GM12872 (cell line): ENCODE results near the gene MED4.
A peak's percentile ranks its signal among the peaks of the same experiment; 100 is the strongest.

Experiments
- TF ChIP-seq, protein P1 (sequence below): IDR thresholded peaks from 3 replicates; pipeline ENCODE4 v1.5.1; 2011; ENCODE audit warnings: low read depth, mild to moderate bottlenecking, low read length, moderate library complexity; ENCODE audit not compliant: insufficient read depth

The MED4 gene, protein sequence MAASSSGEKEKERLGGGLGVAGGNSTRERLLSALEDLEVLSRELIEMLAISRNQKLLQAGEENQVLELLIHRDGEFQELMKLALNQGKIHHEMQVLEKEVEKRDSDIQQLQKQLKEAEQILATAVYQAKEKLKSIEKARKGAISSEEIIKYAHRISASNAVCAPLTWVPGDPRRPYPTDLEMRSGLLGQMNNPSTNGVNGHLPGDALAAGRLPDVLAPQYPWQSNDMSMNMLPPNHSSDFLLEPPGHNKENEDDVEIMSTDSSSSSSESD

DNA sequence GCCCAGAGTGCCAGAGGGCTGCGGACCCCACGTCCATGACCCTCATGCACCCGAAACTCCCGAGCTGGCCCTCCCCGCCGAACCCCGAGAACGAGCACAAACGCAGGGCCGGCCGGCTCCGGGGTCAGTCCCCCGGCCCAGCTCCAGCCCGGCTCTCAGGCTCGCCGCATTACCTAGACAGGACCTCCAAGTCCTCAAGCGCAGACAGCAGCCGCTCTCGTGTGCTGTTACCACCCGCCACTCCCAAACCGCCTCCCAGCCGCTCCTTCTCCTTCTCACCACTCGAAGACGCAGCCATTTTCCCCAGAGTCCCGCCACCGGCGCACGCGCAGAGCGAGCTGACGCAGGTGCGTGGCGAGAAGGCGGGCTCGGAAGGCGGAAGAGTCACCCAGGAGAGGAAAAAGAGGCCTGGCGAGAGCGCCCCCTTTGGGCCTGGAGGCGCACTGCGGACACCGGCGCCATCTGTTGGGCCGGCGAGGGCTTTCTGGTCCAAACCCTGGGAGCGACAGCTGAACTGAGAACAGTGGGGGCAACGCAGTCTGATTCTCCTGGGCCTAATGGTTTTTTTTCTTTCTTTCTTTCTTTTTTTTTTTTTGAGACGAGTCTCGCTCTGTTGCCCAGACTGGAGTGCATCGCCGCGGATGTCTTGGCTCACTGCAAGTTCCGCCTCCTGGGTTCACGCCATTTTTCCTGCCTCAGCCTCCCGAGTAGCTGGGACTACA lies at the start of gene MED4:
Gene MED4 (minus strand): TSS at position 324 of the 722 bp plus-strand sequence. CDS start 26 bp downstream, at position 298.
- TF ChIP-seq, protein P1, sequence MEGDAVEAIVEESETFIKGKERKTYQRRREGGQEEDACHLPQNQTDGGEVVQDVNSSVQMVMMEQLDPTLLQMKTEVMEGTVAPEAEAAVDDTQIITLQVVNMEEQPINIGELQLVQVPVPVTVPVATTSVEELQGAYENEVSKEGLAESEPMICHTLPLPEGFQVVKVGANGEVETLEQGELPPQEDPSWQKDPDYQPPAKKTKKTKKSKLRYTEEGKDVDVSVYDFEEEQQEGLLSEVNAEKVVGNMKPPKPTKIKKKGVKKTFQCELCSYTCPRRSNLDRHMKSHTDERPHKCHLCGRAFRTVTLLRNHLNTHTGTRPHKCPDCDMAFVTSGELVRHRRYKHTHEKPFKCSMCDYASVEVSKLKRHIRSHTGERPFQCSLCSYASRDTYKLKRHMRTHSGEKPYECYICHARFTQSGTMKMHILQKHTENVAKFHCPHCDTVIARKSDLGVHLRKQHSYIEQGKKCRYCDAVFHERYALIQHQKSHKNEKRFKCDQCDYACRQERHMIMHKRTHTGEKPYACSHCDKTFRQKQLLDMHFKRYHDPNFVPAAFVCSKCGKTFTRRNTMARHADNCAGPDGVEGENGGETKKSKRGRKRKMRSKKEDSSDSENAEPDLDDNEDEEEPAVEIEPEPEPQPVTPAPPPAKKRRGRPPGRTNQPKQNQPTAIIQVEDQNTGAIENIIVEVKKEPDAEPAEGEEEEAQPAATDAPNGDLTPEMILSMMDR, result peak; percentile 99

DNA sequence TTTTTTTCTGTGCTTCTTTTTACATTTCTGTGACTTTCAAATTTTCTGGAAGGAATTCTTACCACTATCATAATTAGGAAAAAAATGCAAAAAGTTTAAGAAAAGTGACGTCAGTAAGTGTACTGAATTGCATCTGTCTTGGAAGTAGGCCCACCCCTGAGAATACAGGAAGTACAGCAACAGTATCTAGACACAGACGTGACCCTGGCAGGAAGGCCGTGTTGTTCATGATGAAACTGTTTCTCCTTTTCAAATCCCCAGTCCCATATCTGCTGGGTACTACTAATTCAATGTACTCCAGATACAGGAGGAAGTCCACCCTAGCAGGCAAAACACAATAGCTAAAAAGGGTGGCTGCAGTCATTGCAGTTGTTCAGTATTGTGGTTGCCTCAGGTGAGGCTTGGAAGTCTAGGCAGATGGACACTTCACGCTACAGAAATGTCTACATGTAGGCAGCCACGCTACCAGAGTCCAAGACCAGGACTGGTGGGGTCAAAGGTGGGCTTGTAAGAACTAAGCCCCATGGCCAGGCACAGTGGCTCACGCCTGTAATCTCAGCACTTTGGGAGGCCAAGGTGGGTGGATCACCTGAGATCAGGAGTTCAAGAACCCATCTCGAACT lies 49.6 kb upstream of the MED4 start:
- TF ChIP-seq, protein P1, result no peak

DNA sequence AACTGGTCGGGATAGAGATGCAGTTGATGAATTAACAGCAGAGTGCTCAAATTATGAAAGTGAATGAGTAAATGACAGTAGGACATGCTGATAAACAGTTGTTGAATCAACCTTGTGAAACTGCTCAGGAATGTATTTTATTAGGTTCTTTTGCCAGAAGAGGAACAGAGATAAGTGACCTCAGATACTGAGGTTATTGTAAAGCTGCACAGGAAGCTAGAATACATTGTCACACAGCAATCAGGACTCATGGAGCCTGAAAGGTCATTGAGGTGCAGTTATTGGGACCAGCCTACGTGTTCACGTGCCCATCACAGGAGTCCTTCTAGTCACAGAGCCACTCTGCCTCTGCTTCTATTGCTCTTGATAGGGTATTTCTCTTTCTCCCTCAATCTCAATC lies 47.5 kb upstream of the MED4 start:
- TF ChIP-seq, protein P1, result no peak

DNA sequence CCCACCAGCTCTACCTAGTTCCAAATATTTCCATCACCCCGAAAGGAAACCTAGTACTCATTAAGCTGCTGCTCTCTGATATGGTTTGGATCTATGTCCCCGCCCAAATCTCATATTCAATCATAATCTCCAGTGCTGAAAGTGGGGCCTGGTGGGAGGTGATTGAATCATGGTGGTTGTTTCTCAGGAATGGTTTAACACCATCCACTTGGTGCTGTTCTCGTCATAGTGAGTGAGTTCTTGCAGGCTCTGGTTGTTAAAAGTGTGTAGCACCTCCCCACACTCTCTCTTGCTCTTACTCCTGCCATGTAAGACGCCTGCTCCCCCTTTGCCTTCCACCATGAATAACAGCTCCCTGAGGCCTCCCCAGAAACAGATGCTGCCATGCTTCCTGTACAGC lies 43.4 kb upstream of the MED4 start:
- TF ChIP-seq, protein P1, result no peak

DNA sequence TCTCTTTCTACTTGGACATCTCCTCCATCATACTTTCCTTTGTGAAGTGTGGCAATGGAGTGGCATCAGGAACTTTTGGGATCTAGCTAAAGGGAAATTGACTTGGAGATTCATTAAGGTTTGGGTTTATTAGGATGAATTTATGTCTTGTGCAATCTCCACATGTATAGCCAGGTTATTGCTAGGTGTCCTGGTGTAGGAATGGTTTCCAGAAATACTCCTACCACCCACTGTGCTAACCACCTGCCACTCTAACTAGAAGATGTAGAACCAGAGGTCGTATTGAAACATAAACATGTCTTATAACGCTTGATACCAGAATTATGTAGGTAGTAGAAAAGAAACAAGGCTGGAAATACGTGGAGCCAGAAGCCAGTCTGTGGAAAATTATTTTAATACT lies 38.1 kb upstream of the MED4 start:
- TF ChIP-seq, protein P1, result no peak

DNA sequence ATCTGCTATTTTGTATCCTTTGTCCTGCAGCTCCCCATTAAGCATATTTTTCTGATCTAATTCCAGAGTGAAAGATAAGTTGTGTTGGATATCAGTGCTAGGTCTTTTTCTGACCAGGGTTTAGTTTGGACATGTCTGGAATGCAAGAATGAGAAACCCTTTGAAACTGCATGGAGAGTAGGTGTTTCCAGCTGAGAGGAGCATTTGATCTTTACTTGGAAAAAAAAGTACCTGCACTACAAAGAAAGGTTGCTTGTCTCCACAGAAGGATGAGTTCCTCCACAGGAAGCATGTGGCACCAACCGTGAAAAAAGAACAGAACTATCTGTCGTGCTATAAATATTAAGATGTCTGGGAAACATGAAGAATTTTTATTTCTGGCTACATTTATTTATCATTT lies 36.6 kb upstream of the MED4 start:
- TF ChIP-seq, protein P1, result no peak
